Subcutaneous adipose tissue (tissue), 4 donors: Measurements from ENCODE around the gene PKD1. TPM values are rescaled to one million over a fixed set of nuclear protein-coding genes. Genes with fewer than 3 reads are reported as not detected.

Experiments used
- CTCF ChIP-seq: fragments of 450-650 bp; IDR thresholded peaks from one replicate; pipeline ENCODE4 v1.5.1; 2016; ENCODE audit warnings: low read depth, mild to moderate bottlenecking, control low read depth, antibody characterized with exemption, moderate library complexity
- total RNA-seq, 4 donors: library from RNA; depleted of rRNA; stranded (reverse); fragments of >200 nt; gene quantifications; one replicate each; pipeline ENCODE4 v1.1.0, GENCODE V29; 2016

PKD1 gene
- total RNA-seq, 4 donors from 2014 or later: 40.1 to 318 (median 76.1) TPM

GRCh38 chr16:2075631-2076030, 60.1 kb downstream of the PKD1 start:
- TF ChIP-seq CTCF: no peak

GRCh38 chr16:2074071-2074470, 61.6 kb downstream of the PKD1 start:
- TF ChIP-seq CTCF: no peak

GRCh38 chr16:2072926-2073325, 62.8 kb downstream of the PKD1 start:
- TF ChIP-seq CTCF: no peak

- TF ChIP-seq CTCF: no peak
These were observed 64.1 kb downstream of the PKD1 start for GRCh38 chr16:2071454-2072202.

- TF ChIP-seq CTCF: no peak
These were observed 64.9 kb downstream of the PKD1 start for GRCh38 chr16:2070576-2071453.

GRCh38 chr16:2066139-2066538, 69.6 kb downstream of the PKD1 start:
- no peak for TF ChIP-seq CTCF

- TF ChIP-seq CTCF: no peak
These were observed 71.2 kb downstream of the PKD1 start for GRCh38 chr16:2064368-2064945.
